ENCODE data around the gene ZBTB46.

- TF ChIP-seq CTCF (conservative IDR thresholded peaks at IDR 0.05) = no peak
- no peak for TF ChIP-seq ZFX (IDR thresholded peaks at IDR 0.05)
Observed at GRCh38 chr20:63785691-63786131, 45.4 kb downstream of the ZBTB46 start.

Measured in C4-2B (cell line).